Upper lobe of left lung (tissue), 6 donors: Measurements from ENCODE around the gene COL8A2. TPM values are rescaled to one million over a fixed set of nuclear protein-coding genes. Genes with fewer than 3 reads are reported as not detected.

Source experiments
- ATAC-seq, 2 donors: fragments of 200-7000 bp; cut with Tn5 transposase; one replicate each; pipeline ENCODE4 v1.9.1; 2022; ENCODE audit warnings: mild to moderate bottlenecking in 2 of 2, moderate library complexity in 2 of 2; ENCODE audit not compliant: low FRiP score in 2 of 2
- DNase-seq, 2 donors: peaks; one replicate each; pipeline ENCODE4 v3.0.0-alpha.2; 2019 to 2020
- H3K27ac ChIP-seq, 4 donors: fragments of 200-600 bp; sonication (generic); one replicate each; pipeline ENCODE4 v1.5.1; 2016 to 2019
- H3K27me3 ChIP-seq, 4 donors: fragments of 200-600 bp; sonication (generic); one replicate each; pipeline ENCODE4 v1.5.1; 2017 to 2019
- H3K36me3 ChIP-seq, 4 donors: fragments of 200-600 bp; sonication (generic); one replicate each; pipeline ENCODE4 v1.5.1; 2016 to 2019
- H3K4me1 ChIP-seq, 4 donors: fragments of 200-600 bp; sonication (generic); one replicate each; pipeline ENCODE4 v1.5.1; 2018 to 2019
- H3K4me3 ChIP-seq, 4 donors: fragments of 200-600 bp; sonication (generic); one replicate each; pipeline ENCODE4 v1.5.1; 2017 to 2019; ENCODE audit warnings: mild to moderate bottlenecking in 2 of 4, moderate library complexity in 1 of 4
- H3K9me3 ChIP-seq, 4 donors: fragments of 200-600 bp; sonication (generic); one replicate each; pipeline ENCODE4 v1.5.1; 2018 to 2019
- EP300 ChIP-seq, 4 donors: sonication (generic); formaldehyde crosslinking; IDR thresholded peaks; one replicate each; pipeline ENCODE4 v1.5.1; 2017; ENCODE audit warnings: antibody characterized with exemption in 4 of 4, control low read depth in 2 of 4
- POLR2A ChIP-seq, 4 donors: fragments of 450-650 bp; IDR thresholded peaks; one replicate each; pipeline ENCODE4 v1.5.1; 2016 to 2017; ENCODE audit warnings: antibody characterized with exemption in 4 of 4, mild to moderate bottlenecking in 2 of 4
- POLR2AphosphoS5 ChIP-seq, 2 donors: sonication (generic); formaldehyde crosslinking; IDR thresholded peaks; one replicate each; pipeline ENCODE4 v1.5.1; 2017; ENCODE audit warnings: antibody characterized with exemption in 2 of 2
- WGBS, 2 donors: methylation state at CpG; one replicate each; pipeline ENCODE4 v1.1.5; 2017 to 2018; 5-methylcytosine and 5-hydroxymethylcytosine counted together
- total RNA-seq, 6 donors: library from RNA; depleted of rRNA in 4 of 6; stranded (reverse); fragments of >200 nt in 4 of 6; gene quantifications; one replicate each; pipeline versions ENCODE4 v1.1.0 to v1.2.1, GENCODE V29; 2016 to 2021
- TF ChIP-seq, protein P1 (sequence below), 6 experiments: fragments of 450-650 bp in 4 of 6; fragments of 200-600 bp in 2 of 6; sonication (generic) in 2 of 6; IDR thresholded peaks; one replicate each; pipeline ENCODE4 v1.5.1; 2016 to 2019; ENCODE audit warnings: antibody characterized with exemption in 6 of 6
- donor health status: DM: no; HTN: no; CAD: no; lungs with moderate emphysema.
- donor health status: DM: no; HTN: yes; CAD: no; lungs with severe emphysema.

COL8A2 gene
- total RNA-seq, 6 donors from 2014 or later = 2.5 to 20.8 (median 11.4) TPM

DNA sequence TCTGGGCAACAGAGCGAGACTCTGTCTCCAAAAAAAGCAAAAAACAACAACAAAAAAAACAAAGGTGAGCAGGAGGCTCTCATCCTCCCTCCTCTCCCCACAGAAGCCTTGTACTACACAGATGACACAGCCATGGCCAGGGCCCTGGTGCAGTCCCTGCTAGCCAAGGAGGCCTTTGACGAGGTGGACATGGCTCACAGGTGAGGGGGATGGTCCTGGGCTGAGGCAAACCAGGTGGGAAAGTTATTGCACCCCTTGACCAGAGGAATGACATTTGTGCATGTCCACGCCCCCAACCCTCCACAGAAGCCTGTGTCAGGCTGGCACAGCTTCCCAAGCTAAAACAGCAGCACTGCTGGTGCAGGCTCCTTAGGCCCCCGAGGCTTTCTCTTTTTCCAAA is 33.9 kb downstream of the COL8A2 start:
- TF ChIP-seq POLR2A (IDR thresholded peaks at IDR 0.05) = no peak
- Histone ChIP-seq H3K9me3 (no peaks in the 10 kb centered on the region), H3K27ac (no peak overlapping the region), H3K4me1 (peaks cover 27 to 46% (median 33%) of the 10 kb centered on the region in 4 donors), H3K4me3 (no peak overlapping the region), H3K27me3 (no peaks in the 10 kb centered on the region), H3K36me3 (peaks cover 15 to 54% (median 40%) of the 10 kb centered on the region in 4 donors)
- WGBS, 2 donors = 95% methylated on average over 4 of the region's 4 CpGs
- DNase-seq (no peak), ATAC-seq (no peak)

DNA sequence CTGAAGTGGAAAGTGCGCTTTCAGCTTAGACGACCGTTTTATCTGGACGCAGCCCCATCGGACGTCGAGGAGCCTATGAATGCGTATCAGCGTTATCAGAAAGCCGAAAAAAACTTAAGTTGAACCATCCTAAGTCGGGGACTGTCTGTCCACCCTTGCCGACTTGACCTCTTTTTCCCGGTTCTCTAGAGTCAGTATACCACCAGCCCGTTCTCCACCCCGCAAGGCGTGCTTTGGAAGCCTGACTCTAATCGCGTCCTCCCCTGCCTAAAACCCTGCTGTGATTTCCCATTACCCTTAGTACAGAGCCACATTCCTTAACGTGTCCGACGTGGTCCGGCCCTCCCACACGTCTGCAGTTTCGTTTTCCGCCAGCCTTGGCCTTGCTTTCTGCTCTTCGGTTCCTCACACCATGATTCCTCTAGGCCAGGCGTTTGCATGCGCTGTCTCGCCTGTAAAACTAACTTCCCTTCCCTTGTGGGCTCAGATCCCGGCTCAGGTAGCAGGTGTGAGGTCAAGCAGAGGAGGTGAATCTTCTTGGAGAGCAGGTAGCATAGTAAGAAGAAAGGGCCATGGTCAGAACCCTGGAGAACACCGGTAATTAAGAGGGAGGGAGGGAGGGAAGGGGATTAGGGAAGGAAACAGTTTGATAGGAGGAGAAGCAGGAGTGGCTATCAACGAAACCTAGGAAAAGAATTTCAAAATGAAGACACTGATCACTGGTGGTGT is 35.5 kb downstream of the COL8A2 start:
- no peaks in the 10 kb centered on the region for H3K27me3 ChIP-seq
- DNase-seq = no peak
- peak overlapping the region; percentile 78 to 98 (median 92) for H3K4me3 ChIP-seq
- ATAC-seq = peak in 1 of 2 donors; percentile 46
- H3K36me3 ChIP-seq = peaks cover 15 to 40% (median 35%) of the 10 kb centered on the region in 4 donors
- TF ChIP-seq POLR2A (IDR thresholded peaks at IDR 0.05) (no peak), POLR2AphosphoS5 (IDR thresholded peaks at IDR 0.05) (no peak), EP300 (IDR thresholded peaks at IDR 0.05) (no peak)
- TF ChIP-seq, protein P1, sequence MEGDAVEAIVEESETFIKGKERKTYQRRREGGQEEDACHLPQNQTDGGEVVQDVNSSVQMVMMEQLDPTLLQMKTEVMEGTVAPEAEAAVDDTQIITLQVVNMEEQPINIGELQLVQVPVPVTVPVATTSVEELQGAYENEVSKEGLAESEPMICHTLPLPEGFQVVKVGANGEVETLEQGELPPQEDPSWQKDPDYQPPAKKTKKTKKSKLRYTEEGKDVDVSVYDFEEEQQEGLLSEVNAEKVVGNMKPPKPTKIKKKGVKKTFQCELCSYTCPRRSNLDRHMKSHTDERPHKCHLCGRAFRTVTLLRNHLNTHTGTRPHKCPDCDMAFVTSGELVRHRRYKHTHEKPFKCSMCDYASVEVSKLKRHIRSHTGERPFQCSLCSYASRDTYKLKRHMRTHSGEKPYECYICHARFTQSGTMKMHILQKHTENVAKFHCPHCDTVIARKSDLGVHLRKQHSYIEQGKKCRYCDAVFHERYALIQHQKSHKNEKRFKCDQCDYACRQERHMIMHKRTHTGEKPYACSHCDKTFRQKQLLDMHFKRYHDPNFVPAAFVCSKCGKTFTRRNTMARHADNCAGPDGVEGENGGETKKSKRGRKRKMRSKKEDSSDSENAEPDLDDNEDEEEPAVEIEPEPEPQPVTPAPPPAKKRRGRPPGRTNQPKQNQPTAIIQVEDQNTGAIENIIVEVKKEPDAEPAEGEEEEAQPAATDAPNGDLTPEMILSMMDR (IDR thresholded peaks at IDR 0.05) = no peak
- WGBS, 2 donors = 6 to 10% methylated on average over 24 to 32 of the region's 32 CpGs
- peaks cover 14 to 34% (median 24%) of the 10 kb centered on the region in 4 donors for H3K4me1 ChIP-seq
- peak overlapping the region; percentile 81 to 93 (median 87) for H3K27ac ChIP-seq
- H3K9me3 ChIP-seq = no peaks in the 10 kb centered on the region

DNA sequence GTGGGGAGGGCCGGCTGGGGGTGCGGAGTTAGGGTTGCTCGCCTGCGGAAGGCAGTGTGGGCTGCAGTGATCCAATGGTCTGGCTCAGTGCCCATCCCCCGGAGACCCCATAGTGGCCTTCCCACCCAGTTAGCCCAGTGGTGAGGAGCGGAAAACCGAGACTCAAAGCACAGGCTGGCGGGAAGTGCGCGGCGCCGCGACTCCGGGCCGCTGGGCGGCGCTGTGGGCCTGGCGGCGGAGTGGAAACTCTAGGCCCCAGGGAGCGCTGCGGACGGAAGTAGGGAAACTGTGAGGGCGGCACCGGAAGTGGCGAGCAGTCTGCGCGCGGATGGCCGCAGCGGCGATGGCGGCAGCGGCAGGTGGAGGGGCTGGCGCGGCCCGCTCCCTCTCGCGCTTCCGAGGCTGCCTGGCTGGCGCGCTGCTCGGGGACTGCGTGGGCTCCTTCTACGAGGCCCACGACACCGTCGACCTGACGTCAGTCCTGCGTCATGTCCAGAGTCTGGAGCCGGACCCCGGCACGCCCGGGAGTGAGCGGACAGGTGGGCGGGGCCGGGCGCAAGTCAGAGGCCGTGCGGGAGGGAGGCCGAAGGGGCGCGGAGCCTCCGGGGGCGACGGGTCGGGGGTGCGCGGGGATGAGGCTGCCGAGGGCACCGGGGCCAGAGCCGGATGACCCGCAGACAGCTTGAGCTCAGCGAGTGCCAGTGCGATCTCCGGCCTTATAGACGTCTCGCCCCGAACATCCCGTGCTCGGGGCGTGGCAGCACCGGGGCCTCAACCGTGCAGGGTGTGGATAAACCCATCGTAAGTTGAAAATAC is 36.2 kb downstream of the COL8A2 start, which contains the start of gene ADPRS:
Gene ADPRS, plus strand, starts transcription at position 316 of the 816 bp plus-strand sequence. Its CDS starts 13 bp downstream, at position 329.
- peaks cover 21 to 39% (median 31%) of the 10 kb centered on the region in 4 donors for H3K4me1 ChIP-seq
- whole genome bisulfite sequencing, 2 donors = 1% methylated on average over 62 of the region's 84 CpGs; no CpG with 5 or more reads in 1 of the 2 donors
- ATAC-seq = peak; percentile 93 to 96

DNA sequence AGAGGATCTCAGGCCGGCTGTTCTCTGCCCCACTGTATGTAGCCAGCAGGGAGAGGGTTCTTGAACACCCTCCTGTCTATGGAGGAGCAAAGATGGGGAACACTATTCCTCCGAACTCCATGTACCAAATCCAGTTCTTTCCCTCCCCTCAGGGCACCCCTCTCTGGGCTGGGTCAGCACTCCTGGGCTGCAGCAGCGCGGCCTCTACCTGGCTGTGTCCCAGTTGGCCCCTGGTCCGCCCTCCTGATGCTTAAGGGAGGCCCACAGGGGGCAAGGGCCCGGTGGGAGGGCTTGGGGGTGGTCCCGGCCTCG is 36.8 kb downstream of the COL8A2 start:
- Histone ChIP-seq H3K36me3 (peaks cover 5 to 27% (median 22%) of the 10 kb centered on the region in 4 donors), H3K4me1 (peaks cover 24 to 41% (median 33%) of the 10 kb centered on the region in 4 donors), H3K27ac (peak overlapping the region; percentile 81 to 93 (median 87)), H3K9me3 (no peaks in the 10 kb centered on the region), H3K27me3 (peaks cover 0 to 6% (median 2%) of the 10 kb centered on the region in 4 donors), H3K4me3 (peak overlapping the region; percentile 78 to 98 (median 92))
- 29 to 44% methylated on average over 5 to 8 of the region's 8 CpGs for WGBS, 2 donors
- ATAC-seq (no peak), DNase-seq (no peak)
- TF ChIP-seq EP300 (IDR thresholded peaks at IDR 0.05) = no peak
- TF ChIP-seq POLR2AphosphoS5 (IDR thresholded peaks at IDR 0.05) = no peak
- TF ChIP-seq POLR2A (IDR thresholded peaks at IDR 0.05) = no peak
- TF ChIP-seq, protein P1 (IDR thresholded peaks at IDR 0.05) = no peak

More for the DNA sequence above, 36.2 kb downstream of the COL8A2 start, which contains the start of gene ADPRS:
- no peaks in the 10 kb centered on the region for H3K9me3 ChIP-seq
- TF ChIP-seq POLR2AphosphoS5 (IDR thresholded peaks at IDR 0.05) = peak; percentile 96 to 99
- TF ChIP-seq POLR2A (IDR thresholded peaks at IDR 0.05) = peak in 3 of 4 donors; percentile 66 to 97 (median 97)
- peak in 1 of 4 donors; percentile 55 for TF ChIP-seq EP300 (IDR thresholded peaks at IDR 0.05)
- TF ChIP-seq, protein P1 (IDR thresholded peaks at IDR 0.05) = peak; percentile 98 to 100 (median 99)
- H3K36me3 ChIP-seq = peaks cover 10 to 33% (median 28%) of the 10 kb centered on the region in 4 donors
- peak within 1 kb of the TSS; percentile 81 to 93 (median 87) for H3K27ac ChIP-seq
- H3K4me3 ChIP-seq = peak within 1 kb of the TSS; percentile 78 to 98 (median 92)
- peak; percentile 89 to 98 for DNase-seq
- peaks cover 0 to 4% (median 1%) of the 10 kb centered on the region in 4 donors for H3K27me3 ChIP-seq
